Panc1 (cell line): ENCODE data around the gene GOLGA2.

Experiments
- POLR2AphosphoS5 ChIP-seq: IDR thresholded peaks from 2 replicates; pipeline ENCODE4 v1.6.1; 2012; ENCODE audit warnings: mild to moderate bottlenecking, low read depth, low read length, moderate library complexity
- REST ChIP-seq, 2 experiments: IDR thresholded peaks; 2 replicates each; pipeline ENCODE4 v1.6.1; 2011 to 2012; ENCODE audit warnings: low read depth in 2 of 2, control low read depth in 1 of 2, low read length in 1 of 2, mild to moderate bottlenecking in 1 of 2, moderate library complexity in 1 of 2; ENCODE audit not compliant: insufficient read depth in 1 of 2
- SIN3A ChIP-seq: IDR thresholded peaks from 2 replicates; pipeline ENCODE4 v1.6.1; 2012; ENCODE audit warnings: low read depth, mild to moderate bottlenecking, low read length, moderate library complexity, borderline replicate concordance; ENCODE audit not compliant: insufficient read depth
- TCF7L2 ChIP-seq: IDR thresholded peaks from 2 replicates; pipeline ENCODE4 v1.6.1; 2011; ENCODE audit warnings: mild to moderate bottlenecking, low read depth, low read length, inconsistent platforms
- TF ChIP-seq, protein P1 (sequence below): fragments of 450-650 bp; IDR thresholded peaks from 2 replicates; pipeline ENCODE4 v1.5.1; 2017; ENCODE audit warnings: mild to moderate bottlenecking

- TF ChIP-seq, protein P1, sequence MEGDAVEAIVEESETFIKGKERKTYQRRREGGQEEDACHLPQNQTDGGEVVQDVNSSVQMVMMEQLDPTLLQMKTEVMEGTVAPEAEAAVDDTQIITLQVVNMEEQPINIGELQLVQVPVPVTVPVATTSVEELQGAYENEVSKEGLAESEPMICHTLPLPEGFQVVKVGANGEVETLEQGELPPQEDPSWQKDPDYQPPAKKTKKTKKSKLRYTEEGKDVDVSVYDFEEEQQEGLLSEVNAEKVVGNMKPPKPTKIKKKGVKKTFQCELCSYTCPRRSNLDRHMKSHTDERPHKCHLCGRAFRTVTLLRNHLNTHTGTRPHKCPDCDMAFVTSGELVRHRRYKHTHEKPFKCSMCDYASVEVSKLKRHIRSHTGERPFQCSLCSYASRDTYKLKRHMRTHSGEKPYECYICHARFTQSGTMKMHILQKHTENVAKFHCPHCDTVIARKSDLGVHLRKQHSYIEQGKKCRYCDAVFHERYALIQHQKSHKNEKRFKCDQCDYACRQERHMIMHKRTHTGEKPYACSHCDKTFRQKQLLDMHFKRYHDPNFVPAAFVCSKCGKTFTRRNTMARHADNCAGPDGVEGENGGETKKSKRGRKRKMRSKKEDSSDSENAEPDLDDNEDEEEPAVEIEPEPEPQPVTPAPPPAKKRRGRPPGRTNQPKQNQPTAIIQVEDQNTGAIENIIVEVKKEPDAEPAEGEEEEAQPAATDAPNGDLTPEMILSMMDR = no peak
- TF ChIP-seq POLR2AphosphoS5 (no peak), TCF7L2 (no peak), SIN3A (no peak), REST (IDR thresholded peaks at IDR 0.05; ENCODE audit: insufficient read depth in 1 of 2, low read depth in 2 of 2, low read length in 1 of 2) (no peak)
Measured at GRCh38 chr9:128247226-128247803, 28.5 kb downstream of the GOLGA2 start.
